CD4-positive, alpha-beta T cell treated with Interleukin-6 for 4 hours (primary cell): ENCODE data around the gene S100A7.

Experiments
- DNase-seq: peaks from one replicate; pipeline ENCODE4 v3.0.0-alpha.2; 2020; ENCODE audit warnings: mixed read lengths

Gene S100A7

GRCh38 chr1:153460551-153460950 is at the start of gene S100A7:
Gene S100A7 (minus strand): TSS chr1:153460651. CDS start chr1:153459013, 1,638 bp downstream.
- no peak for DNase-seq

DNA sequence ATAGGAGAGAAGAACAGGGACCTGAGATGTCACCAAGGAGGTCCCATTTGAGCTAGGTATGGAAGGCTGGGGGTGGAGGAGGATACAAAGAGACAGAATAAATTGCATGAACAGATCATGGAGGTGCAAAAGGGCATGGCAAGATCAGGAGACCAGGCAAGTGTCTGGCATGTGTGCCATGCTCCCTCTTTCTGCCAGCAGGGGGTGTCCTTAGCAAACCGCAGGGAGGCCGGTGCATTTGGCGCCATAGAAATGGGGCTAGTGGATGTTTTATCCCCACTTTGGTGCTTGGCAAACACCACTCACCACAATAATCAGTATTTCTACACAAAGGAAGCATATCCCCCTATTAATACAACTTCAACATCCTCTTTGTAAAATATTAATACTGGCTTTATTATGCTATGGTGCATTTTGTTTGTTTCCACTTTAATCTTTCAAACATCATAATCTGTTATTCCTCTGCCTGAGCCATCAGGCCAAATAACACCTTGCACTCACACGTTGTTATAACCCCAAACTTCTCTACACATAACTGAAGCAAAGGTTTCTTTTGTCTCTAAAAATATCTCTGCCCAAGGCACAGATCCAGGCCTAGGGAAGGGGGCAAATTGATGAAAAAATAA is 49.4 kb upstream of the S100A7 start:
- DNase-seq = peak; percentile 76

GRCh38 chr1:153509036-153509435 is 48.6 kb upstream of the S100A7 start:
- no peak for DNase-seq

GRCh38 chr1:153507926-153508583 is 47.6 kb upstream of the S100A7 start:
- DNase-seq = no peak

GRCh38 chr1:153506831-153507413 is 46.5 kb upstream of the S100A7 start:
- no peak for DNase-seq

GRCh38 chr1:153506386-153506785 is 45.9 kb upstream of the S100A7 start:
- no peak for DNase-seq

GRCh38 chr1:153505576-153505975 is 45.1 kb upstream of the S100A7 start:
- no peak for DNase-seq

DNA sequence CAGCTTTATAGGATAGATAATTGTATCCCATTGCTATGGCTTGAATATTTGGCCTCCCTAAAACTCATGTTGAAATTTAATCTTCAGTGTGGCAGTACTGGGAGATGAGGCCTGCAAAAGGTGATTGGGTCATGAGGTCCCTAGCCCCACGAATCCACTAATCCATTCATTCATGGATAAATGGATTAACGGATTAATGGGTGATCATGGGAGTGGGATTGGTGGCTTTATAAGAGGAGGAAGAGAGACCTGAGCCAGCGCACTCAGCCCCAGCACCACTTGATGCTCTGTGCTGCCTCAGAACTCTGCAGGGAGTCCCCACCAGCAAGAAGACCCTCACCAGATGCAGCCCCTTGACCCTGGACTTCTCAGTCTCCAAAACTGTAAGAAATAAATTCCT is 43.3 kb upstream of the S100A7 start:
- no peak for DNase-seq

DNA sequence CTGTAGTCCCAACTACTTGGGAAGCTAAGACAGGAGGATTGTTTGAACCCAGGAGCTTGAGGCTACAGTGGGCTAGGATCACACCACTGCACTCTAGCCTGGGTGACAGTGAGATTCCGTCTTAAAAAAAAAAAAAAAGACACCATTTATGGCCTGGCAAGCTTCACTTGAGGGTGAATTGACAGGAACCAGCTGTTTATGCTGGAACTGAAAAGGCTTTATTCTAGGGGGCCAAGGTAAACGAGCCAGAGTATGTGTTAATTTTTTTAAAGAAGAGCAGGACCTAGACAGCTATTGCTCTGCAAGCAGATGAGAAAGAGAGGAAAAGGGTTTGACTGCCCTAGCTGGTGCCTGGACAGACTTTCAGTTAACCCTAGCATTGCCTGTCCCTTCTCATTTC is 38.3 kb upstream of the S100A7 start:
- no peak for DNase-seq

DNA sequence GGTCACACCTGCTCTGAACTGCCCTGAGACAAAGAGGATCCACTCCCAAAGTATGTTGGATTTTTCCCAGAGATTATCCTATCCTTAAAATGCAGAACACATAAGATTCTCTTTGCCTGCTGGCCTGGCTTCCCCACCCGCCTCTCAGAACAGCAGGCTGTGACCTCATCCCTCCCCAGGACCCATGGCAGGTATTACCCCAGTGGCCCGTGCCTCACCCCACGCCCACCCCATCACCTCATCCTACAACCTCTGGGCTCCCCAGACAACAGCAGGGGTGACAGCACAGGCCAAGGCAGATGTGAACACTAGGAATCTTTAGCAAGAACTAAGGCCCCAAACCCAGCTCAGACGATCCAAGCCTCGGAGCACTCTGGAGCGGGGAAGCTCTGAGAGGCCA is 35.1 kb upstream of the S100A7 start:
- DNase-seq = no peak

DNA sequence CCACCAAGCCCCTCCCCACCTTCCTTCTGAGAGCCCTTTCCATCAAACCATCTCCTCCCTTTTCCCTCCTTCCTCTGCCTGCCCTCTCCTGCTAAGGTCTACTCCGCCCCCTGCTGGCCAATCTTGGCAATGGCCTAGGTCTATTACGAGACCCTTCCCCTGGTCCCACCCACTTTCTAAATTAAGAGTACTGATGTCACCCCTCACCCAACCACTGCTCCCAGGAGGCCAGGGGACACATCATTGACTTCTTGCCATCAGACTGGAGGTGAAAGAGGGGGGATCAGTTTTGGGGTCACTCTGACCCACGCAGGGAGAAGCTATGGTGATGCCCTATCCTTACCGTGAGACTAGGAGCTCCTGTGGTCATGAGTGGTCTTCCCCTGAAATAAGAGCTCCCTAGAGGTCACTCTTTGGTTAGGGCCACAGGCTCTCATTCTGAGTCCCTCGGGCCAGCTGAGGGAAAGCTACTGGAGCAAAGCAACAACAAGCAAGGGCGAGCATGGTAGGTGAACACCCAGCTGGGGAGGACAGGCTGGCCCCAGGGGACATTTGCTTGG is 34.6 kb upstream of the S100A7 start:
- peak; percentile 79 for DNase-seq

GRCh38 chr1:153493343-153493960 is 33.0 kb upstream of the S100A7 start:
- no peak for DNase-seq

DNA sequence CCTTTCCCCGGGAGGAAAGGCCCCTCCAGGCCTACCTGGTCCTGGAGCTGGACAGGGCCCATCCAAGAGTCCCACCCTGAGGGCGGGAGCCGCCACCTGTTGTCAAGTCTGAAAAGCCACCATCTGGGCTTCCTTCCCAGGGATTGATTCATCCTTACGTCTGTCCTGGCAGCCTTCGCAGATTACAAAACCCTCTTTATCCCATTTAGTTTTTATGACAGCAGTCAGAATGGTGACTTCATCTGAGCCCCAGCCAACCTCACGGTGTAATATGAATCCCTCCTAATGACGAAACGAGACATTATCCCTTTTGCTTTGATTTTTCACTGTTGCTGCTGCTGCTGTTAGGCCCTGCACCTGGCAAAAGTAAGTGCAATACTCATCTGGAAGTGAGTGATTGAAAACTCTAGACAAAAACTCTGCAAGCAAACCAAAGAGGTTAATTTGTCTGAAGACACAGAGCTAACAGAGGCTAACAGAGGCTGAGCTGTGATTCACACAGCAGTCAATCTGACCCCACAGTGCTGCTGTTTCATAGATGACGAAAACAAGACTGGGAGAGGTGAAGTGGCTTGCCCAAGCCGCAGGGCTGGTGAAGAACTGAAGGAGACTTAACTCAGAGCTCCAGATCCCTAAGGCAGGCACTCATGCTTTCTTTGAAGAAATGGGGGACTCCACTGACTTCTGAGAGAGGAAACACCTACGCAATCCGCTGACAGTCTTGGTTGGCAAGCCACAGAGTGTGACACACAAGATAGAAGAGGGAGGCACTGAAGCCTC is 30.0 kb upstream of the S100A7 start:
- DNase-seq = no peak

DNA sequence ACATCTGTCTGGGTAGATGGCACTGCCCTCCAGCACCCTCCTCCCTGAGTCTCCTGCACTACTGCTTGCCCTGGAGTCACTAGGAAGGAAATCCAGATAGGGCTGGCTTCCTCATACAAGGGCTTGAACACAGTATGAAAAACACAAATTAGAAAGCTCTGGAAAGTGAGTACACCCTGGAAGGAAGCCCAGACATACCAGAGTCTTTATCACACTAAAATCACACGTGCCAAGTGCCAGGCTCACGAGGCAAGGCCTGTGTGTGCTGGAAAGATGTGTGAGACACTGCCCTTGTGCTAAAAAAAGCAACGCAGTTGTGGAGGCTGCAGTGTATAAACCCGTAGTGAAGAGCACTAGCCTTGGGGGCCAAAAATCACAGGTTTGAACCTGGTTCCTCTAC is 28.3 kb upstream of the S100A7 start:
- DNase-seq = no peak

DNA sequence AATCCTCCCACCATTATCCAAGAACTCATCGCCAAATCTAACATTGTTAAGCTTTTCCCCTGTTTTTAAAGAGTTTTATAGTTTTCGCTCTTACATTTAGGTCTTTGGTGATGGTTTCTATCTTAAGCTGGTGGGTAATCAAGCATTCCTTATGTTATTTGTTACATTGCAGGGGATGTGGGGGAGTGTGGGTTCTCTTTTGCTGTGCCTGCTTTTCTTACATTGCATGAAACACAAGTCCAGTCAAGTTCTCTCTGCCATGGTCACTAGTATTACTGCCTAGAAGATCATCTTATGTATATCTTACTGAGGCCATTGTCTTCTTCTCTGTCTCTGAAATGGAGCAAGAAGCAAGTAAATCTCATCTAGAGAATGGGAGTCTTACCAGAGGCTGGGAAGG is 27.3 kb upstream of the S100A7 start:
- DNase-seq = no peak

DNA sequence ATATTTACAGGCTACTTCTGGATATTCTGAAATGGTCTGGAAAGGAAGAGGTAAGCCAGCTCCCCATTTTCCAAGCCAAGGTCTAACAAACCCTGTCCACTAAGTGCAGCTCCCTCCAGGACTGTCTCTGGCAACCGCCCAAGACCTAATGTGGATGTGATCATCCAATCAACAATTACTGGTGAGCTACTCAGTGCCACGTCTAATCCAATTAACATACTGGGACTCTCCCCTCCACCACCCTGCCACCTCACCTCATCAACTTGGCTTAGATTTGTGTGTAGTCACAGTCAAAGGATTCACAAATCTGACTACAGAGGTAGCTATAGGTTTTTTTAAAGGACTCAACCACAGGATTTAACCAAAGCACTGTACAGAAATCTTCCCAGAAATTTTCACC is 25.4 kb upstream of the S100A7 start:
- no peak for DNase-seq

DNA sequence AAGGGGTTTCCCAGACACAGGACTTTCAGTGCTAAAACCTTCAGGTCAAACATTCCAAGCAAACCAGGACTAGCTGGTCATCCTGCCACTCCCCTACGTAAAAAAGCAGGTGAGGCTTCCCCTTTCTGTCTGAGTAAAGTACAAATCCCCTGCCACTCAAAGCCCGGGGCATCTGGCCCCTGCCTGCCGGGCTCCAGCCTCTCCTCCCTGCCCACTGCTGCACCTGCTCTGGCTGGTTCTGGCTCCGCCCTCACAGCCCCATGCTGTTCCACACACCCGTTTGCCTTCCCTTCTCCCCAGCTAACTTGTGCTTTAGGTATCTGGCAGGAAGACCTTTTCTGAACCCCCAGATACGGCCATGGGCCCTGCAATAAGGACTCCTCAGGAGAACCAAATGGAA is 23.3 kb upstream of the S100A7 start:
- no peak for DNase-seq

DNA sequence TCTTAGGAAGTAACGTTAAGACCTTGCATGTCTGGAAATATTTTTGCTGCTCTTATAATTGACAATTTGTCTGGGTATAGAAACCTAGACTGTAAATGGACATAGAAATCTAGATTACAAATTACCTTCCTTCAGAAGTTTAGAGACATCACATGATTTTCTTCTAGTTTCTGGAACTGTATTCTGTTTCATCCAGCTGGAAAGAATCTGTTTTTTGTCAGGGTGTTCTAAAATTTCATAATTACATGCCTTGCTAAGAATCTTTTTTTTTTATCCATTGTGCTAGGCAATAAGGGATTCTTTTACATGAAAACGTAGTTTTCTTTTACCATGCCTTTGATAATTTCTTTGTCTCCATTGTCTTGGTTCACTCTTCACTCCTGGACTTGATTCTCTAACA is 20.7 kb upstream of the S100A7 start:
- no peak for DNase-seq

DNA sequence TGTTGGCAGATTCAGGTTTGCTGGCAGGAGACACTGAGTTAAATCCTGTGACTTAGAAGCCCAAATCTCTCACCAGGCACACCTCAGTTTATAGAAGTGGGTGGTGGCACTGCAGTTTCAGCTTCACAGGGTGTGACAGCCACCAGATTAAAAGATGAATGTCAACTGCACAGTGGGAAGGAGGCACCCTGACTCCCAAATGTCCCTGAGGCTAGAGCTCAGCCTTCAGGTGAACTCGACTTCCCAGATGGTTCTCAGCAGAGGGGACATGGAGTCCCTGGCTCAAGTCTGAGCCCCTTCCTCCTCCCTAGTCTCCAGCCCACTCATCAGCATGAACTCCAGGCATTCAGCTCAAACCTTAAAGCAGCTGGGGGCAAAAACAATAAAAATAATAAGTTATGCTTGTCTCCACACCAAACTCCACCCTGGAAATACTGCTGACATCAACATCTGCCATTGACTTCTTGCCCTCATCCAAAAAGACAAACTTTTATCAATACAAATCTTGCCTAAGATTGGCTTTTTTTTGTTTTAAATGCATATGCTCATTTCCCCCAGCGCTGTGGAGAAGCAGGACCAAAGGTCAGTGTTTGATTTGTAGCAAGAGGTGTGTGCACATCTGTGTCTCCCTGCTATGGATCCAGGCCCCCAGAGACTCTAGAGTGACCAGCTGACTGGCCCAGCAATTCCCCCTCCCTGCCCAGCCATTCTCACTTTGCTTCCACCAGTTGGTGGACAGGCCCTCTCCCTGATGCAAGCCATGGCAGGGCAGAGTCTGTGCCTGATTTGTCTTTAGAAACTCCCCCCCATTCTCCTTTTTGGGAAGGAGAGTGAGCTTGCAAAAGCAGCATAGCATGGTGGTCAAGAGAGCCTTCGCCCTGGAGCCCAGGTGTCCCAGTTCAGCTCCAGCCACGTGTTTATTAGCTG is 18.5 kb upstream of the S100A7 start:
- DNase-seq = no peak

DNA sequence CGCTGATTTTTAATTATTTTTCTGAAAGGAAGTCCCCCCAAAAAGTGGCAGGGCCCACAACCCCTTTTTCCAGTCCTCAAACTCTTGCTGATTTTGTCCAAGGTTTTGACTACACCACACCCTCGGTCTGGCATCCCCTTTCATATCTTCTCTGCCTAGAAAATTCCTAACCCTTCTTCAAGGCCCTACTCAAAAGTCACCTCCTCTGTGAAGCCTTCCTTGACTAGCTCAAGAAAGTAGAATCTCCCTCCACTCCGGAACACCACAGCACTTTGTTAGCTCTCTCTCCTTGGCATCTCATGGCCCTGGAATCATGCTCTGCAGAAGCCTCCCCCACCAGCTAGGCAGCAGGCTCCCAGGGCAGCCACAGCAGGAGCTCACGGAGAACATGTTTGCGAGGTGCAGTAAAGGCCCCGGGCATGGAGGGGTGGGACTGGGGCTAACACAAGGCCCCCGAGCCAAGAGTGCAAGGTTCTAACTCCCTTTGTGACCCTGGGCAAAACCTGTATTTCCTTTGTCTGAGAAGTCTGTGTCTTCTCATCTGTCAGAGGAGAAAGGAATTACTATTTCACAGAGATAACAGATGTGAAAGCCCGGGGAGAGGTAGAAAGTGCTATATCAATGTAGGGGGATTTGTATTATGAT is 17.7 kb upstream of the S100A7 start:
- DNase-seq = no peak

- DNase-seq = no peak
These were observed 16.1 kb upstream of the S100A7 start for GRCh38 chr1:153476491-153477093.
